NCI-H345 treated with DMSO at 0.1 percent for 48 hours (cell line): ENCODE measurements around the gene CD151.

Experiments used
- DNase-seq: peaks from one replicate; lab custom pipeline; 2025; ENCODE audit not compliant: unreplicated experiment; lab: John Stamatoyannopoulos, UW

The CD151 gene

DNA sequence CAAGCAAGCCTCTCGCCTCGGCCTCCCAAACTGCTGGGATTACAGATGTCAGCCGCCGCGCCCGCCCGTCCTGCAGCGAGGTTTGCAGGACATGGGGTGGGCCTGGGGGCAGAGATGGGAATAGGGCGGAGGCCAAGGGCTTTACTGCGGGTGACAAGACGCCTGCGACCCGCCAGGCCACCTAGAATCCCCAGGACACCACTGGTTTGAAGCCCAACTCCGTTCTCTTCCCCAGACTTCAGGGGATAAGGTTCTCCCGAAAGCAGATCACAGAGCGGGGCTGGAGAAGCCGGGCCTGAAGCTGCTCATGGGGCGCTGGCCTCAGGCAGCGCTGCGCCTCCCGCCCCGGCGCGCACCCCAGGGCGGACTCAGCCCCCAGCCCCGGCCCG lies 9.2 kb downstream of the CD151 start:
- no peak for DNase-seq

DNA sequence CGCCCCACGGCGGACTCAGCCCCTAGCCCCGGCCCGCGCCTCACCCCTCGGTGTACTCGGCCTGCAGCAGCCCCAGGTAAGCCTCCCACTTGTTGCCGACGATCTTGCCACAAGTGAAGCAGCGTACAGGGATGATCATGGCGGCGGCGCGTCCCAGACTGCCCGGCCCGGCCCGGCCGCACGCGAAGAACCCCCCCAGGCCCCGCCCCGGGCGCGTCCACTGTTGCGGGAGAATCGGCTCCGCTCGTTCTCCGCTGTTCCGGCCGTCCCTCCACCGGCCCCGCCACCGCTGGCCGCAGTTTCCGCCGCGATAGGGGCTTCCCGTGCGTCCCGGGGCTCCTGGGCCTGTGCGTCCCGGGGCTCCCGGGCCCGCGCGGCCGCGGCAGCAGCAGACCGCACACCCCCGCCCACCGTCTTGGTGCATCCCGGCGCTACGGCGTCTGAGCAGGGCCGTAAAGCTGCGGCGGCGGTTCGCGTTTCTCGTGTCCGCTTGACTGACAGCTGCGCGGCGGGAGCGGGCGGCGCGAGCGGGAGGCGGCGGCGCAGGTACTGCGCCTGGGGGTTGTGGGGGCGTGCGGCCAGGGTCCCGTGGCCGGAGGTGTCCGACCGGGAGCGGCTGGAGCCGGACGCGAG lies 9.7 kb downstream of the CD151 start, which contains the start of the genes POLR2L and TSPAN4:
TSS of gene POLR2L (minus strand) at position 160 of the 633 bp plus-strand sequence. CDS start at position 139, 21 bp downstream.
TSS of gene TSPAN4 (plus strand) at position 483 of the 633 bp plus-strand sequence. CDS start 7,453 bp downstream, outside the sequence.
- peak; percentile 58 for DNase-seq

DNA sequence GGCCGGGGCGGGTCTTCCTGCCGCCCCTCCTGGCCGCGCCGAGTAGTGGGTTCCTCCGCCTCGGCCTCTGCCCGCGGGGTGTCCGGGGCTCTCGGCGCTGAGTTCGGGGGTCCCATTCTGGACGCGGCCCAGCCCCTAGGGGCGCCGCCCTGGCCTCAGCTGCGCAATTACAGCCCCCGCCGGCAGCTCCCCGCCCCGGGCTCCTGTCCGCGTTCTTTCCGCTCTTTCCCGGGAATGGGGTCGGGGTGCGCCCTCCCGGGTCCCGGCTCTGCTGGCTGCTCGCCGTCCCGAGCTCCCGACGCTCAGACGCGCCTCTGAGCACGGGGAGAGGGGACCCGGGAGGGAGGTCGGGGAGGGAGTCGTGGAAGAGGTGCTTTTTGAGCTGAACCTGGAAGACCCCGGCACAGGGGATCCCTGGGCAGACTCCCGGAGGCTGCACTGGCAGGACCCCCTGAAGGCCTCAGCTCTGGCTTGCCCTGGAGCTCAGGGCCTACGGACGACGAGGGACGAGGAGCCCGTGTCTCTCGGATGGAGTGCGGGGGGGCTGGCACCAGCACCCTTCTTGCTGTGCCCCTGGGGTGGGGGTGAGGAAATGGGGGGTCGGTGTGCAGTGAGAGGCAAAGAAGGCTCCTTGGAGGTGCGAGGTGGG lies 10.5 kb downstream of the CD151 start:
- no peak for DNase-seq

DNA sequence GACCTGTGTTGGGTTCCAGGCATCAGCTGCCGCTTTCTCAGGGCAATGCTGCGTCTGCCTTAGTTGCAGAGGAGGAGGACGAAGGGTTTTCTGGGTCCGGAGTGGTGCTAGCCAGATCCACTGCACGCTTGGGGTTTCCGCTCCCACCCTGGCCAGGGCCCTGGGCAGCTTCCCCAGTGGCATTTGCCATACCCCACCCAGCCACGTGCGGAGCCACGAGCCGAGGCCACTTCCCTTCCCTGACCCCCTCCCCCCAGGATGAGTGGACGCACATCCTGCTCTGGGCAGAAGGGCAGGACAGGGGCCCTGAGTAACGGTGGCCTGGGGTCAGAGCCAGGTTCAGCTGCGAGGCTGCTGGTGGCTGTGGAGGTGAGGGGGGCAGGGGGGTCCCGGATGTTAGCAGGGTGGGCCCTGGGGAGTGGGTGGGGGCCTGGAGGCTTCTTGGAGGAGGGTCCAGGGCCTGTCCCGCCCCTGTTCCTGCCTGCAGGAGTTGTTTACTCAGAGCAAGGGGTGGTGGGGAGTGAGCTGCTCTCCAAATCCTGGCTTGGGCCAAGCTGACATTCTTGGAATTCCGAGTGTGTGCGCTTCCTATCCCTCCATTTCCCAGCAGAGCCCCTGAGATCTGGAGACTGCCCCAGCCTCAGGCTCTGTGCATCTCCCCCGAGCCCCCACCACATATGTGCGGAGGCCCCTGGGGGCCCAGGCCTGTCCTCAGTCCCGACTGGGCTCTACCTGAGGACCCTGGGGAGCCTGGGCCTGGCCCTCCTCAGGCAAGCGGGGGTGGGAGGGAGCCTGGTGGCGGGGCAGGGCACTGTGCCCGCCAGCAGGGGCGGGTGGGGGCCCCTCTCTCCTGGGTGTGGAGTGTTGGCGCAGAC lies 11.3 kb downstream of the CD151 start:
- DNase-seq = no peak

DNA sequence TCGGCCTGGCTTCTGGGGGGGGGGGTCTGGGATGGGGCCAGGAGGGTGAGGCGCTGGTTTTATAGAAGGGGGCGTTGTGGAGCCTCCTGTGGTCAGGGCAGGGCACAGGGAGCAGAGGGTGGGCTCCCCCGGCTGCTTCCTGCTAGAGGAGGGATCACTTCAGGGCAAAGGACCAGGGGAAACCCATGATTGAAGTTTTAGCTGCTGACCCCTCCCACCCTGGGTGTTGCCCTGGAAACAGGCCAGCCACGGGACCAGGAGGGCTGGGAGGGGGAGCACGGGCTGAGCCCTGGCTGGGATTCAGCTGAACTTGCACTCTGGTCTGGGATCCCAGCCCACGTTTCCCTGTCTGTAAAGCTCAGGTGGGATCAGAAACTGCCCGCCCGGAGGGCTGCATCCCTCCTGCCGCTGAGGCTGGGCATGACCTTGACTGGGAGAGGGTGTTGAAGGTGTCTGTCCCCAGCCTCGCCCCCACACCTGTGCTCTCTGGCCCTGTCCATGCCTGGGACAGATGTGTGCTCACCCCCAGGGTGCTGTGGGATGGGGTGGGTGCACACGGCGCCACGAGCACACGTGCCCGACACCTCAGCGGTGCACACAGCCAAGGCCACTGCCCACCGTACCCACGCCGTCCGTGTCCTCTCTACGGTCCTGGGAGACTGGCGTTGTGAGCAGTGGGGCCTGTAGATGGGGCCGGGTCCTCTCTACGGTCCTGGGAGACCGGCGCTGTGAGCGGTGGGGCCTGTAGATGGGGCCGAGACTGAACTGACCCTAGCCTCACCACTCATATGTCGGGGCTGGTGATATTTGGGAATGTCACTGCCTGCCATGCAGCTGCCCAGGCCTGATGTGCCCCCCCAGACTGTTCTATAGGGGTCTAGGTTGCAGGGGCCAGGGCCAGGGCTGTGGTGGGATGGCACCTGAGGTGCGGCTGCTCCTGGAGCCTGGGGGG lies 12.2 kb downstream of the CD151 start:
- DNase-seq = no peak

DNA sequence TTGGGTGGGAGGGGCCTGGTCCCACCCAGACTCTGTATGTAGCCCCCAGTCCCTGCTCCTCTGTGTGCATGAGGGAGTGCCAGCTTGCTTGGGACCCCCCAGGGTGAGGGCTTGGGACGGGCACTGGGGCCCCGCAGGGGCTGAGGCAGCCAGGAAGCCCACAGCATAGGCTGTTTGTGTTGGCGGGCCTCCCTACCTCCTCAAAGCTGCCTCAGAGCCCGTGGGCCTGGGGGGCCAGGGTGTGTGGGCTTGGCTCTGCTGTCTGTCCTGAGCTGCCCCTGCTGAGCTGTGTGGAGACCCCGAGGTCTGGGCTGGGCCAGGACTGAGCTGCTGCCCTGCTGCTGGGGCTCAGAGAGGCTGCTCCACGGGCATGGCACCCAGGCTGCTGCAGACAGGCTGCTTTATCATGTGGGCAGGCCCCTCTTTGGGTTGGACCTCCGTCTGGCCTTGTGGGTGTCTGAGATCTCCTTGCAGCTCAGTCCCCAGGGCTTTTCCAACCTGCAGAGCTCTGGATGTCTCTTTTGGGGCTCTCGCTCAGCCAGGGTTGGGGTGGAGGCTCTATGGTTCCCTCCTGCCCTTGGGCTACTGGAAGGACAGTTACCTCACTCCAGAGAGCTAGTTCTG lies 13.2 kb downstream of the CD151 start:
- DNase-seq = no peak

DNA sequence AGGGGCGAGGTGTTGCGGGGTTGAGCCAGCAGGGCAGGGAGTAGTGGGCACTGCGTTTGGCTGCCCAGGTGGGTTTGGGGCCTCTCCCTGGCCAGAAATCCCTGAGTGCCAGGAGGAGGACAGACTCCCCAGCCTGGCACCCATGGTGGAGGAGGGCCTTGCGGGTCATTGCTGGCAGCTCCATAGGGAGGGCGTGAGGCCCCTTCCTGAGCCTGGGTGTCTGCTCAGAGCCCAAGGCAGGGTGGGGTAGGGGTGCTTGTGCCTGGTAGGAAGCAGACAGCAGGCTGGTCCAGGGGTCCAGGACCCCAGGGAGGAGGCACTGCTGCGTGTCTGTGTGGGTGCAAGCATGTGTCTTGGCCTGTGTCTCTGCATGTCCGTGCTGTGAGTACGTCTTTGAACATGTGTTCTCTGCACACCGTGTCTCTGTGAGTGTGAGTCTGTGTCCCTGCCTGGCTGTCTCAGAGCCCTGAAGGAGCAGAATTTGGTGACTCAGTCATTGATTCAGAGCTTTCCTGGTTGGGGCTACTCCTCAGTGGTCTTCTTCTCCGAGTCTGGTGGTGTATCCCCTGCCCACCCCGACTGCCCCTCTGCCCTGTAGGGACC lies 13.8 kb downstream of the CD151 start:
- DNase-seq = no peak

DNA sequence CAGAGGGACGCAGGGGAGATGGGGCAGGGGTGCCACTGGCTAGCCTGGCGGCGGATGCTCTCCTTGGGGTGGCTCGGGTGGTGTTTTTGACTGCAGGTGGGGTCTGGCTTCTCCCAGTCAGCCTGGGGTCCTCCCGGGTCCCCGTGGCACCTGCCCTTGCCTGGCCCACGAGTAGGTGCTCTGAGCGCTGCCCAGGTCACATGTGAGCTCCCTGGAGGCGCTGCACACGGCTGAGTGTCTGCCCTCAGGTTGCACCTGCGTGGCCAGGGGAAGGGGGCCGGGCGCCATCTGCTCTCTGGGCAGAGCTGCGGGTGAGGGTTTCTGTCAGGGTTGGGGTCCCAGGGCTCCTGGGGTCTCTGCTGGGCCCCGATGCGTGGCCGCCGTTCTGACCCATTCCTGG lies 15.1 kb downstream of the CD151 start:
- DNase-seq = no peak

DNA sequence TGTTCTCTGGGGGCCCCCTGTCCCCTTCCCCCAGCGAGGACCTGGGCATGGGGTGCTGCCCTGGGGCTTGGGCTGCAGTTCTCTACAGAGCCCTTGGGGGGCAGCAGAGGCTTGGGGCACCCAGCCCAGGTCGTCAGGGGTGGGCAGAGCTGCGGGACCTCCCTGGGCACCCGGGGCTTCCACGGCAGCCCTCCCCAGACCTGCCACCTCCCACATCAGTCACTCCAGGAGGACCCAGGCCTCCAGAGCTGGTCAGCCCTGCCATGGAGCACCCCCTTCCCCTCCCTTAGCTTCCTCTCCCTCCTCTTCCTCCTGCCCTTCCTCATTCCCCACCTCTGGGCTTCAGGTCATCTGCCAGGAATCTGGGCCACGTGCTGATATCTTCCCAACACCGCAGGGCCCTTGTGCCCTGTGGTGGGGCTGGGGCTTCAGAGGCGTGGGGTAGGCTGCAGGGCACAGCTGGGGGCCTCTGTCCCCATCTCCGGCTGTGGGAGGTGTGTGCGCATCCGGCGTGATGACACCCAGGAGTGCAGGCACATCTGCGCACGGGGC lies 15.7 kb downstream of the CD151 start:
- no peak for DNase-seq

DNA sequence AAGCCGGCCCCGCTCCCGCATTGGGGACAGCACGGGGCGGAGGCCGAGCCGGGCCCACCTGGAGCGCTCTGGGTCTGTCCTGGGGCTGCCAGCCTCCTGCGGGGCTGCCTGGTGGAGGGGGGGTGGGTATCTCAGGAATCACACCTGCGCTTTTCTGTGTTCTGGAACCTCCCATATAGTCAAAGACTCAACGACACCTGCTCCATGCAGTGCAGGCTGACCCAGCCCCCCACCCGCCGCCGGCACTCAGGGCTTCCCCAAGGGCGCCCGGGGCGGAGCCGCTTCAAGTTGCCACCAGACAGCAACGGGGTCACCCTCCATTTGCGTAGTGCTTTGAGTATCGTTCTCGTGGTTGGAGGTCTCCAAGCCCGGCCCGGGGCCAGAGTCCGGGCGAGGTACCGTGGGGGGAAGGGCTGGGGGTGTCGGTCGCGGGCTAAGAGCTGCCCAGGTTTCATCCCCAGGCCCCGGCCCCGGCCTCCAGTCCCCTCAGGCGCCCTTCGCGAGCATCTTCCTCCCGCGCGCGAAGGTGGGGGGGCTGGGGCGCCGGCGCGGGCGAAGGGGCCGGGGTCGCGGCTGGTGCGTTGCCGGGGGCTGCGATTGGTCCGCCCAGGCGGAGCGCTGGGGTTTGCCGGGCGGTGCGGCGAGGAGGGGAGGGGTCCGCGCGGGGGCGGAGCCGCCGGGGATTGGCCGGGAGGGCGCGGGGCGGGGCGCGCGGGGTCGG lies 16.5 kb downstream of the CD151 start:
- DNase-seq = peak; percentile 56

DNA sequence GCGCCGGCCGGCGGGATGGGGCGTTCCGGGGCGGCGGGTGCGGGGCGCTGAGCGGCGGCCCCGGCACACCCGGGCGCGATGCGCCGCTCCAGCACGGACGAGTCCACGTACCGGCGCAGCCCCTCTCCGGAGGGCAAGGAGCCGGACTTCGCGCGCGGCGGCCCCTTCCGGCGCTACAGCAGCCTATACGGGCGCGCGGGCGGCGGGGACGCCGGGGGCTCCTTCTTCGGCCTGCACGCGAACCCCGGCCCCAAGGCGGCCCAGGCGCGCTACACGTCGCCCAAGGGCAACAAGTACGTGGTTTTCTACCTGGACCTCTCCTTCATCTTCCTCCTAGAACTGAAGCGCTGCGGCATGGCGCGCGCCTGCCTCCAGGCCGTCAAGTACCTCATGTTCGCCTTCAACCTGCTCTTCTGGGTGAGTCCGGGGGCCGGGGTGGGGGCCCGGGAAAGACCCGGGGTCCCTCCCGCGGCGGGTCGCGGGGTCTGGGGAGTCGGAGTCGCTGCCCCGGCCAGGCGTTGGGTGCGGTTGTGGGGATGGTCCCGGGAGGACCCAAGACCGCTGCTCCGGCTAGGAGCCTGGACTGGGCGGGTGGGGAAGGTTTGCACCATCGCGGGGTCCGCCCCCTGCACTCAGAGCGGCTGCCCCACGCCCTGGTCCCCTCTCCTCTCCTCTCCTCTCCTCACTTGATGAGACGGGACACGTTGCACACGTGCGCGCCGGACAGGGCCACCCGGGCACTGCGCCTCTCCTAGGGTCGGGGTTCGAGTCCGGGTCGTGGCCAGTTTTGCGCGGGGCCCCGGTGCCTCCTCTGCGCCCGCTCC lies 17.4 kb downstream of the CD151 start:
- DNase-seq = no peak

DNA sequence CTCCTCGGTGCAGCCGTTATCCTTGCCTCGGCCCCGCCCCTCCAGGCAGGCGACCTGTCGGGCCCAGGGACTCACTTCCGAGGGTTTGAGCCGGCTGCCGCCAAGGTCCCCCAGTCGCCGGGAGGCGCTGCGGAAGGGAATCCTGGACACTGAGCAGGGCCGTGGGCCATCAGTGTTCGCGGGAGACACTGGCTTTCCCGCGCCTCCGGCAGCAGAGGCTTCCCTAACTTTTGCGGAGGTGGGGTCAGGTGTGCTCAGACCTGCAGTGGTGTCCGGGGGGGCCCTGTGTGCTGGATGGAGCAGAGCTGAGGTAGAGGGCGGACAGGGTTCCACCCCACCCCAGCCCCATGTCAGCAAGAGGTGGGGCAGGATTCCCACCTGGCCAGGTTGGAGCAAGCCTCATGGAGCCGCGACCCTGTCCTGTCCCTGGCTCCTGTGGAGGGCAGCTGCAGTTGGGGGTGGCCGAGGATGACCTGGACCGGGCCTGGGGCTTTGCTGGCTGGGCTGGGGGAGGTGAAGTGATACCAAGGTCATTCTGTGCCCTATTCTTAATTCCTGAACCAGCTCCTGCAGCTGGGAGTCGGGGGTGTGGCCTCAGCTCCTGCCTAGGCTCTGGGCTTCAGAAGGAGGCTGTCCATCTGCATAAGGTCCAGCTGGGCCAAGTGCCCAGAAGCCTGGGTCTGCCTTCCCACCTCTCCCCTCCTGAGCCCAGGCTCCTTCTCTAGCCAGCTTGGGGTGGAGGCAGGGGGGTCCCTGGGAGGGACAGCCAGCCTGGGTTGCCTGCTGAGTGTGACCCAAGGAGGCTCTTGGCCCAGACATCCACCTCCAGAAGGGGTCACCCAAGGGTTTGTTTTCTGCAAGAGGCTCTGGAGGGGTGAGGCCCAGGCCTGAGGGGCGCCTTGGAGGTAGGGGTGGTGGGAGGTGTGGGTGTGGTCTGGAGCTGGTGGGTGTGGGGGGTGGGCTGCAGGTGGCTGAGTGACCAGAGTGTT lies 18.3 kb downstream of the CD151 start:
- DNase-seq = no peak

DNA sequence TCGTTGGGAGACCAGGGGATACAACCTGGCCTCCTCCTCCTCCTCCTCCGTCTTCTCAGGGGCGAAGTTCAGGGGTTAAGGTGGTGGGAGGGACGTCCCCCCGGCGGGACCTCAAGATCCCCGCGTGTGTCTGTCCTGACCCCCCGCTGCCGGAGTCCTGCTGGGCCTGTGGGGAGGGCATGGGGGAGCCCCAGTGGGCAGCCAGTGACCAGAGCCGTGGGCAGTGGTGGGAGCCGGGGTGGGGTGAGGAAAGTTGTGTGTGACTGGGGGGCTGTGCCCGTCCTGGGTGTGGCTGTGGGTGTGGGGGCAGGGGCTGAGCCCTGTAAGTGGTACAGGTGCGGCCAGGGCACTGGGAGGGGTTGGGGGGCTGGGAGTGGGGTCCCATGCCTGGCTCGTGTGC lies 20.0 kb downstream of the CD151 start:
- DNase-seq = no peak

DNA sequence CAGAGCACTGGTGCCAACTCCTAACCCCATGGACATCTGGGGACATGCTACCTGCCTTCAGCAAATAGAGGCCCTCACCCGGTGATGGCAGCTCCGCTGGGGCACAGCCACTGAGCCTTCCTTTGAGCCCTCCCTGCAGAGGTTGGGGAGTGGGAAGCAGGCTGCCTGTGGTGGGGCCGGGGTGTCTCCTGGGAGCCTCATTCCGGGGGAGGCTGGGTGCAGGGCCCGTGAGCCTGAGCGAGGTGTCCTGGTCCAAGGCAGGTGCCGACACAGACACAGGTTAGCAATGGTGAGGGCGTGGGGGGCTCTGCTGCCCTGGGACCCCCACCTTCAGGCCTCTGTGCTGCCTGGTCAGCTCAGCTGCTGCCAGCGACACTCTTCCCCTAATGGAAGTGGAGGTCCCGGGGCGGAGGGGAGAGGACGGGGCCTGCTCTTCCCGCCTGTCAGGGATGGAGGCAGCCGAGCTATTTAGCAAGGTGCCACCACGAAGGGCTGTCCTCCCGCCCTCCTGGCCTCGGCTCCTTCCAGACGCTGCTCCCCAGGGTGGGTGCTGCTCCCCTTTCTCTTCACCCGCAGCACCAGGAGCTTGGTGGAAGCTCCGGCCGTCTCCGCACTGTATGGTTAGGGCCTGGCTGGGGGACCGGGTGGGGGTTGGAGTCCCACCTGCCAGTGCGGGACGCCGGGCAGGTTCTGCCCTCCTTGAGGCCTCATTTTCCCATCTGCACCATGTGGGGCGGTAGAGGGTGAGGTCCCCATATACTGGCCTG lies 21.1 kb downstream of the CD151 start:
- DNase-seq = no peak

DNA sequence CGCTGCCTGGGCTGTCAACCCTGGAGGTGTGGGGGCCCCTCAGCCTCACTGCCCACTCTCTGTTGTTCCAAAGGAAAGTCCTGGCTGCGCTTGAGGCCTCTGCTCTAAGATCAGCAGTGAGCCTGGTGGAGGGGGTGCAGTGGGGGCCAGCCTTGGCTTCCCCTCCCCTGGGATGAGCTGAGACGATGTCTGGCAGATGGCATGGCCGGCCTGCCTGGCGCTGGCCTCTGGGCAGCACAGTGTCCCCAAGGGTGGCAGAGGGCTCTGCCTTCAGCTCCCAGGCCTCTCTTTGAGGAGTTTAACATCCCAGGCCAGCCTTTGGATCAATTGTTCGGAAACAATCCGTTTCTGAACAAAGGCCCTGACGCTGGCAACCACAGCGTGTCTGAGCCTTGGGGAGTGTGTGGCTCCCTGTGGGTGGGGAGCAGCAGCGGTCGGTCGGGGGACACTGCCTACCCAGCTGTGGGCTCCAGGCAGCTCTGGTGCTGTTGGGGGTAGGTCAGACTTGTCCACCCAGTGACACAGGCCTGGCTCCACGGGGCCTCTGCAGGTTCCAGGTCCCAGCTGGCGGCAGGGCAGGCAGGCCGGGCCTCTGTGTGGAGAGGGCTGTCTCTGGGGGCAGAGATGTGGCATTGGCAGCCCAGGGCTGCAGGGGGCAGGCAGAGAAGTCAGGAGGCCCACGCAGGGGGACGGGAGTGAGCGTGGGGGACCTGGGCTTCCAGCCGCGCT lies 22.0 kb downstream of the CD151 start:
- no peak for DNase-seq

DNA sequence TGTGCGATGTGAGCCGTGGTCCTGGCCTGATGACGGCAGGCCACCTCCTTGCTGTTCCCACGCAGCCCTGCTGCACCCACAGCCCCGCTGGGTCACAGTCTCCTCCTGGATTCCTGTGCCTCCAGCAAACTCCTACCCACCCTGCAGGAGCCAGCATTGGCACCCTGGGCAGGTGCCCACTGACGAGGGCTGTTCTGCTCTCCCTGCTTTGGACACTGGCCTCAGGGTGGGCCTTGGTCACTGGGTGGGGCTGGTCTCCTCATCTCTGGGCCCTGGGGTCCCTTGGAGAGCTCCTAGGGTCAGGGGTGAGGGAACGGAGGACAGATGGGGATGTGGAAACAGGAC lies 22.6 kb downstream of the CD151 start:
- DNase-seq = no peak
